Hepatocyte (in vitro differentiated cells): ENCODE results near the gene PCDHGA6.

Experiments
- EZH2phosphoT487 ChIP-seq: fragments of 200-600 bp; sonication (generic); IDR thresholded peaks from one replicate; pipeline ENCODE4 v1.6.1; 2018; ENCODE audit warnings: antibody characterized with exemption, mild to moderate bottlenecking, low read depth, moderate library complexity; ENCODE audit not compliant: unreplicated experiment, severe bottlenecking
- TF ChIP-seq, protein P1 (sequence below): fragments of 200-600 bp; sonication (generic); IDR thresholded peaks from 2 replicates; pipeline ENCODE4 v1.5.1; 2016; ENCODE audit warnings: antibody characterized with exemption, mild to moderate bottlenecking; ENCODE audit not compliant: poor library complexity

- TF ChIP-seq, protein P1, sequence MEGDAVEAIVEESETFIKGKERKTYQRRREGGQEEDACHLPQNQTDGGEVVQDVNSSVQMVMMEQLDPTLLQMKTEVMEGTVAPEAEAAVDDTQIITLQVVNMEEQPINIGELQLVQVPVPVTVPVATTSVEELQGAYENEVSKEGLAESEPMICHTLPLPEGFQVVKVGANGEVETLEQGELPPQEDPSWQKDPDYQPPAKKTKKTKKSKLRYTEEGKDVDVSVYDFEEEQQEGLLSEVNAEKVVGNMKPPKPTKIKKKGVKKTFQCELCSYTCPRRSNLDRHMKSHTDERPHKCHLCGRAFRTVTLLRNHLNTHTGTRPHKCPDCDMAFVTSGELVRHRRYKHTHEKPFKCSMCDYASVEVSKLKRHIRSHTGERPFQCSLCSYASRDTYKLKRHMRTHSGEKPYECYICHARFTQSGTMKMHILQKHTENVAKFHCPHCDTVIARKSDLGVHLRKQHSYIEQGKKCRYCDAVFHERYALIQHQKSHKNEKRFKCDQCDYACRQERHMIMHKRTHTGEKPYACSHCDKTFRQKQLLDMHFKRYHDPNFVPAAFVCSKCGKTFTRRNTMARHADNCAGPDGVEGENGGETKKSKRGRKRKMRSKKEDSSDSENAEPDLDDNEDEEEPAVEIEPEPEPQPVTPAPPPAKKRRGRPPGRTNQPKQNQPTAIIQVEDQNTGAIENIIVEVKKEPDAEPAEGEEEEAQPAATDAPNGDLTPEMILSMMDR, result peak; percentile 9
- TF ChIP-seq EZH2phosphoT487, result no peak
Measured at GRCh38 chr5:141326088-141326854, 47.4 kb upstream of the PCDHGA6 start.
